GM19452 (cell line): ENCODE results near the gene FAM229B.
"Not testable (repeated sequence)": the region's sequence is repeated elsewhere in the genome, so short reads cannot be mapped to it uniquely, and the experiment has no call there.

Experiments used
- ATAC-seq: cut with Tn5 transposase; IDR thresholded peaks from one replicate; pipeline ENCODE4 v1.9.1; 2021; ENCODE audit not compliant: unreplicated experiment

Gene FAM229B, protein sequence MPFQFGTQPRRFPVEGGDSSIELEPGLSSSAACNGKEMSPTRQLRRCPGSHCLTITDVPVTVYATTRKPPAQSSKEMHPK

GRCh38 chr6:112087136-112087911 is at the start of gene FAM229B, which contains the start of gene TUBE1:
FAM229B (plus strand) TSS chr6:112087591; CDS start chr6:112099284, 11,693 bp downstream.
TUBE1 (minus strand) TSS chr6:112087482; CDS start chr6:112087434, 48 bp downstream.
- ATAC-seq = peak; percentile 97

DNA sequence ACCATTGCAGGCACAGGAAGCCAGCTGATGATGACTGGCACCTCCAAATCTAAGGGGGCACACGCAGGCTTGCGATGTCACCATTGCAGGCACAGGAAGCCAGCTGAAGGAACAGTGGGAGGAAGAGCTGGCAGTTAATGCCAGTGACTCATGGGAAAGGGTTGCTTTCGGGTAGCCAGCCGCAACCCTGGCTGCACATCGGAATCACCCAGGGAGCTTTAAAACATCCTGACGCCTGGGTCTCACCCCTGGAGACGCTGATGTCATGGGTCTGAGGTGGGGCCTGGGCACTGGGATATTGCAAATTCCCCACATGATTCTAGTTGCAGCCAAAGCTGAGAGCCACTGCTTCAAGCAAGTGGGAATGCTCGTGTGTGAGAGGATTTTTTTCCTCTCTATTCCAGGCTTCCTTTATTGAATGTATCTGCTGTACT is 49.6 kb upstream of the FAM229B start:
- no peak for ATAC-seq

DNA sequence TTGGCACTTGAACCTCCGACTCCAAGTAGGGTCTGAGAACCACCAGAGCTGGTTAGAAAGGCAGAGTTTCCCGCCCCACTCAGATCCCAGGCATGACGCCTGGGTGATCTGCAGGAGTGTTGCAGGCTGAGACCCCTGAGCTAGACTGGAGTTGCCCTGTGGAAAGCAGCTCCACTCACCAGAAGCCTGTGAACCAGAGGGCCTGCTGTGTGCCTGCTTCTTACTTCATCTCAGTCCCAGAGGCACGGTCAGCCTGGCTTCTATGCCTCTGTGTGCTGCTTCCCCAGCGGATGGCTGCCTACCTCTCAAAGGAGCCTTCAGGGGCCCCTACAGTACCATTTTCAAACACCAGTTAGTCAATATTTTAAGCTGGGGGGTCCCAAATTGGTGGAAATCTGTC is 49.1 kb upstream of the FAM229B start:
- ATAC-seq = no peak

DNA sequence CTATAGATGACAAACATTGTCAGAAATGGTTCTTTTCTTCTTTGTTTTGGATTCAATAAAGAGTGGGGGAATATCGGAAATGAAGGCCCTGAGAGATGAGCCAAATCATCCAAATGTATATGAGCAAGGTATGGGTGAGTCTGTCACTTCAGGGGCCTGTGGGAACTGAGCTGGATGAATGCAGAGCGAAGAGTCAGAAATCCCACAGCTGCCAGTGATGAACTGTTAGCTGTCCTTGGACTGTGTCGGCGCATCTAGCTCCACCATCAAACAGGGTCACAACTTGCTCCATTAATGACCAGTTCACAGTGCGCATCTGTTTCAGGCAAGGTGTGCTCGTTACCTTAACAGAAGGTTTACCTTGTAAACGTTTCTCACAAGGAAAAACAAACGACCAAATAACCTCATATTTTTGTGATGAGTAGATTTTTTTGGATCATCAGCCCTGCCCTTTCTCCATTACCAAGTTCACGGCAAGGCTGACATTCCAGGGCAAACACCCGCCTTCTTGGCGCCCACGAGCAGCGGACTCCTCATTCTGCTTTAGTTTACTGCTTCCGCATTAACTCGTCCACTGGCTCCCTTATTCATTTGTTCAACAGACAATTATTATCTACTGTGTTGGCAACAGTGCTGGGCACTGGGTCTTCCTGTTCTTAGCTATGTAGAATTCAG is 48.5 kb upstream of the FAM229B start:
- ATAC-seq = no peak

GRCh38 chr6:112039431-112039770 is 48.0 kb upstream of the FAM229B start:
- ATAC-seq = no peak

DNA sequence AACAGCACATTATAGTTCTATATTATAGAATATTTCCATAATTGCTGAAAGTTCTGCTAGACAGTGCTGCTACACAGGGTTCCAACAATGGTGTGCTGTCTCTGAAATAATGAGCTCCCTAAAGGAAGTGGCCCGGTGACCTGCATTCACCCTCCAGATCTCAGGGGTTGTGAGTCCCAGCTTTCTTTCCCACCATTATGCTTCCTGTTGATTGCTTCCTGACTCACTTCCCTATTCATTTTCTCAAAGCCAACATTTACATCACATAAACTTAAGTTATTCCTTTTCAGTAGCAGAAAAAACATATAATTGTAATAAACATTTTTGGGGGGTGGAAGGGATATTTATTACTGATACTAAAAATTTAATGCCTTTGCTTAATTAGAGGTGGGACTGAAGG is 46.4 kb upstream of the FAM229B start:
- no peak for ATAC-seq

DNA sequence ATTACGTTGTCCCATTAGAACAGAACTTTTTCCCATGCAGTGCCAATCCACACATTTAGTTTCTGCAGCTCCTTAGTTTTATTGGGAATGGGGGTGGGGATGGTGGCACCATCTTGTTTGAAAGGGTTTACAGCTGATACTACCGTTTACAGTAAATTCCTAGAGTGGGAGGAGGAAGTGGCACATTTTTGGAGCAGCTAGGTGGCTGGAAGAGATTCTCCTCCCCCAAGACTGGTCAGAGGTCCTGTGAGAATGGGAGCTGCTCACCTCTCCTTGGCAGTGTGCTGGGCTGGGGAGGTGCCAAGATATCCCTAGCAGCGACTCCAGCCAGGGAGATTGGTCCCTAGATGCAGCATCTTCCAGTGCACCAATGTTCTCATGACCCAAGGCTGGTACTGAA is 45.9 kb upstream of the FAM229B start:
- ATAC-seq = no peak

- ATAC-seq = peak; percentile 90
Measured at GRCh38 chr6:112043032-112044007, 44.1 kb upstream of the FAM229B start.

- ATAC-seq = no peak
Measured at GRCh38 chr6:112044196-112044595, 43.2 kb upstream of the FAM229B start.

DNA sequence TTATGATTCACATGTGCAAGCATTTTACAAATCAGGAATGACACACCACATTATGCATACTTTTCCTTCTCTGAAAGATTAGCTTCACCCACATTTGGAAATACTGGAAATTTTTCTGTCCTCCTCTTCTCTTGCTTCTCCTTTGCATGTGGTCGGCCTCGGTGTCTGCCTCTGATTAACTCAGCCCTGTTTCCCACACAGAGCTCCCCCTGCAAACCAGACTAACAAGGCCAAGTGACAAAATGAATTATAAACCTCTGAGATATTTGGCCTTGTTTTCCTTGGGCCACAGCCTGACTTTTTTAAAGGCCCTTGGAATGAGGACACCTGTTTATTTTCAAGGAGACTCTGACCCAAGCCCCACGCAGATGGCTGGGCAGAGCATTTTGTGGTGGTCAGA is 42.5 kb upstream of the FAM229B start:
- ATAC-seq = no peak

DNA sequence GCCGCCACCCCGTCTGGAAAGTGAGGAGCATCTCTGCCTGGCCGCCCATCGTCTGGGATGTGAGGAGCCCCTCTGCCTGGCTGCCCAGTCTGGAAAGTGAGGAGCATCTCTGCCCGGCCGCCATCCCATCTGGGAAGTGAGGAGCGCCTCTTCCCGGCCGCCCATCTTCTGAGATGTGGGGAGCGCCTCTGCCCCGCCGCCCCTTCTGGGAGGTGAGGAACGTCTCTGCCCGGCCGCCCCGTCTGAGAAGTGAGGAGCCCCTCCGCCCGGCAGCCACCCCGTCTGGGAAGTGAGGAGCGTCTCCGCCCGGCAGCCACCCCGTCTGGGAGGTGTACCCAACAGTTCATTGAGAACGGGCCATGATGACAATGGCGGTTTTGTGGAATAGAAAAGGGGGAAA is 39.9 kb upstream of the FAM229B start:
- ATAC-seq = not testable (repeated sequence)

DNA sequence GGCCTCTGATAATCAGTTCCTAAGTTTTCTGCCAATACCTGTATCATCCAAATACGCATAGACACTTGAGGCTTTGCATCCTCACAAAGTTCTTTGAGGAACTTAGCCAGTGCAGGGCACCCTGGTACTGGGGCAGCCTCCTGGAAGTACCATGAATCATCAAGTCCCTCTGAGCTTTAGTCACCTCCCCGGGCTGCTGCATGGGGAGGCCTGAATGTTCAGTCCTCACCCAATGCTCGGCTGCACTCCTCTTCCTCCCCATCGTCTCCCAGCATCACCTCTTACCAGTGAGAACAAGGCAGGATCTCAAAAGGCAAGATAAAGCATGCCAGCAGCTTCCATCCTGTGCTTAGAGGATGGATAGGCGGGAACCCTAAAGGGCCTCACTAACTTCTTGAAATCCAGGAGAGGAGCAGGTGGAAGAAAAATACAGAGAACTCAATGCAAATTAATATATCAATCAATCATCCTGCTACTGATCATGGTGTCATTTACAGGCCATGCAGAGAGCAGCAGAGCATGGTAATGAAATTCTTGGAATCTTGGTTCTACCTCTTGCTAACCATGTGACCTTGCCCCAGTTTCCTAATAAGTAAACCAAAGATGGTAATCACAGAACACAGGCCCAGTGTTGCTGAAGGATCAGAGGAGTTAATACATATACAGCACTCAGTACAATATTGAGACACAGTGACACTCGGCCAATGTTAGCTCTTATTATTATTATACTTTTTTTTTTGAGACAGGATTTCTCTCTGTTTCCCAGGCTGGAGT is 38.2 kb upstream of the FAM229B start:
- ATAC-seq = no peak

DNA sequence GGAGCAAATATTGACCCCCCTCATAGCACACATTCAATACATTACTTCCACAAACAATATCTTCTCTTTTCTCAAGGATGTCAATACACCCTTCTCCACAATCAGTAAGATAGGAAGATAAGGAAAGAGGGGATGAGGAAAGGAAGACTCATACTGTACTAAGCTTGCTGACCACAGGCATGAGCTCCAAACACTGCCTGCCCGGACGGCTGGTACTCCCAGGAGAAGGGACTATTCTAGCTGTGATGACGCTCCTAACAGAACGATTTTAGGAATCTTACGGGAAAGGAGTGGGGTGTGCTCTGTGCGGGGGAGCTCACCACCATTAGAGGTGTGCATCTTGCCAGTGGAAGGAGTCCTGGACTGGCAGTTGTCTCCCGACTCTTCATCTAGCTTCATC is 37.4 kb upstream of the FAM229B start:
- ATAC-seq = no peak

- ATAC-seq = no peak
Measured at GRCh38 chr6:112050429-112050828, 37.0 kb upstream of the FAM229B start.

GRCh38 chr6:112051251-112051740 is 36.1 kb upstream of the FAM229B start:
- not testable (repeated sequence) for ATAC-seq

- ATAC-seq = no peak
Measured at GRCh38 chr6:112054001-112054400, 33.4 kb upstream of the FAM229B start, which contains the start of gene CCN6. CCN6 (plus strand) TSS chr6:112054104; CDS start chr6:112054358, 254 bp downstream.

DNA sequence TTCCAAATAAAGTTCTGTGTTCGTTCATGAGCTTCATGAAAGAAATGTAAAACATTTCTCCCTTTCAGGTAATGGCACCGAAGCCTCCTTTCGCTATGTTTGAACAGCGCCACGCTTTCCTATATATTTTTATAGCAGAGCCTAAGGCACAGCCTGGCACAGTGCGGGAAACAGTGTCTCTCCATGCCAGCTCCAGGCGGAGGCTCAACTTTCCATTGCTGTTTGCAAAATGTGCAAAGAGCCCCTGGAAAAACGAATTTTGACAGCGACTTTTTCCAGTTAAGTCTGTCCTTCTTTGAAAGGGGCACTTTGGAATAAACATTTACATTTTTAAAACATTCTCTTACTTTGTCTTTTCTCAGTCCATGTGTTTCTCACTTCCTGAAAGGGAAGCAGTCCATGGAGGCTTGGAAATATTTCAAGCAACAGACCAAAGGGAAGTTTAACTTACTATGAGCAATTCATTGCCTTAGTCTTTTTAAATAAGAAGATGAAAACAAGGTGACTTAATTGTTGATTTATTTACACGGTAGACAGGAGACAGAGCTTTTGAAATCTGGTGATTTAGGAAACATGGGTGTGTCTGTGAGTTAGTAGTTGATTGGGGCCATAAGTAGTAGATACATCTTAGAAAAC is 32.7 kb upstream of the FAM229B start:
- ATAC-seq = no peak

DNA sequence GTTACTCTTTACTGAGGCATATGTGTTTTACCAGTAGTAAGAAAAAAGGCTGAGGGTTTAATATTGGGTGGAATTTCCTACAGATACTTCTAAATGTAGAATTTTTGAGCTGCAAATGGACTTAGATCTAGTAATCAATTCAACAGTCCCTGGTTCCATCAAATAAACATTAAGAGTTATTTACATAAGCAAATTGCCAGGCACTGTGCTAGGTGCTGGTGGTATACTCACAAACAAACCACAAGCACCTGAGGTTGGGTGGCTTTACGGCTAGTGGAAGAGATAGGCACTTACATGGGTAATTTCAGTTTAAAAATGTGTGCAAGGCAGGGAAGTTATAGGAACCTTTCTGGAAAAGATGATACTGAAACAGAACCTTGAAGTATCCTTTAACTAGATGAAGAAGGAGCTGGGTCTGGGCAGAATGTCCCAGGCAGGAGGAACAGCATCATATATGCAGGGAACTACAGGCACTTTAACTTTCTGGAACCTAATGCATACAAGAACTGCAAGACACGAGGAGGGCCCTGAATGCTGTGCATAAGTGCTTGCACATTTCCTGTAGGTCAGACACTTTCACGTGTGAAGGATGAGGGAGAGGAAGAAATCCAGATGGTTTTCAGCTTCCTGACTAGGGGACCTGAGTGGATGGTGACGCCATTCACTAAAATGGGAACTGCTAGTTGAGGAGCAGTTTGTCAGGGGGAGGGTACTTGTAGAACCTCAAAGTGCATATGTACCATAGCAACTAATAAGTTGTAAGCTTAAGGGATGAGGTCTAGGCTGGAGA is 29.0 kb upstream of the FAM229B start:
- ATAC-seq = no peak

- ATAC-seq = no peak
Measured at GRCh38 chr6:112061605-112062004, 25.8 kb upstream of the FAM229B start.
